OCI-LY7 (cell line): ENCODE data around the gene DEPP1. TPM values are rescaled to one million over a fixed set of nuclear protein-coding genes. Genes with fewer than 3 reads are reported as not detected.
A peak's percentile ranks its signal among the peaks of the same experiment; 100 is the strongest.

Experiments
- BruUV-seq: library from RNA; stranded (reverse); fragments of 400-500 nt; replicated peaks from 2 replicates; lab custom pipeline; 2021; lab: Mats Ljungman, UMichigan
- CTCF ChIA-PET: fragments of 300-600 bp; sonication (Branson Sonifier 250); formaldehyde crosslinking; loops from one replicate; lab custom pipeline; 2022; ENCODE audit warnings: antibody characterized with exemption; ENCODE audit not compliant: unreplicated experiment; lab: Charles Lee
- POLR2A ChIA-PET: fragments of 300-600 bp; sonication (Branson Sonifier 250); formaldehyde crosslinking; loops from one replicate; lab custom pipeline; 2022; ENCODE audit warnings: antibody characterized with exemption; lab: Charles Lee
- DNase-seq: peaks from one replicate; pipeline ENCODE4 v3.0.0-alpha.2; 2015; ENCODE audit warnings: low spot score
- H2AFZ ChIP-seq: fragments of 200-600 bp; sonication (generic), shearing (Covaris generic); 2 replicates; pipeline ENCODE4 v1.6.1; 2014; ENCODE audit warnings: mild to moderate bottlenecking, antibody characterized with exemption, low read length, moderate library complexity
- H3K27ac ChIP-seq: fragments of 200-600 bp; sonication (generic); 2 replicates; pipeline ENCODE4 v1.5.1; 2014; ENCODE audit warnings: mixed run types, low read depth, mild to moderate bottlenecking, moderate library complexity, low read length, inconsistent platforms; ENCODE audit not compliant: poor library complexity, severe bottlenecking
- H3K36me3 ChIP-seq: fragments of 200-600 bp; sonication (generic); 2 replicates; pipeline ENCODE4 v1.6.1; 2014; ENCODE audit warnings: mild to moderate bottlenecking, antibody characterized with exemption, low read length, moderate library complexity, mixed read lengths; ENCODE audit not compliant: insufficient read depth
- H3K4me1 ChIP-seq: fragments of 200-600 bp; sonication (generic); 2 replicates; pipeline ENCODE4 v1.5.1; 2014; ENCODE audit warnings: mild to moderate bottlenecking, low read length; ENCODE audit not compliant: insufficient read depth, poor library complexity, severe bottlenecking
- H3K4me2 ChIP-seq: fragments of 200-600 bp; sonication (generic); 2 replicates; pipeline ENCODE4 v1.6.1; 2014; ENCODE audit warnings: mild to moderate bottlenecking, low read length
- H3K4me3 ChIP-seq: fragments of 200-600 bp; sonication (generic); 2 replicates; pipeline ENCODE4 v1.5.1; 2014; ENCODE audit warnings: mild to moderate bottlenecking, low read depth, low read length; ENCODE audit not compliant: poor library complexity, severe bottlenecking
- H3K79me2 ChIP-seq: fragments of 200-600 bp; sonication (generic); 2 replicates; pipeline ENCODE4 v1.6.1; 2016; ENCODE audit warnings: low read depth, mild to moderate bottlenecking, low read length, moderate library complexity, mixed read lengths; ENCODE audit not compliant: insufficient read depth
- H3K9me2 ChIP-seq: fragments of 200-600 bp; sonication (generic); 2 replicates; pipeline ENCODE4 v1.6.1; 2016; ENCODE audit warnings: mild to moderate bottlenecking, low read length, mixed read lengths; ENCODE audit not compliant: insufficient read depth
- H3K9me3 ChIP-seq: fragments of 200-600 bp; sonication (generic); 2 replicates; pipeline ENCODE4 v1.6.1; 2014; ENCODE audit warnings: mild to moderate bottlenecking, mixed run types, low read length, mixed read lengths
- H4K20me1 ChIP-seq: fragments of 200-600 bp; sonication (generic); 2 replicates; pipeline ENCODE4 v1.6.1; 2014; ENCODE audit warnings: mild to moderate bottlenecking, antibody characterized with exemption, low read length, moderate library complexity, mixed read lengths; ENCODE audit not compliant: insufficient read depth
- EZH2phosphoT487 ChIP-seq: fragments of 200-600 bp; sonication (generic); IDR thresholded peaks from 2 replicates; pipeline ENCODE4 v1.6.1; 2018; ENCODE audit warnings: low read depth, borderline replicate concordance, mild to moderate bottlenecking, mixed run types, antibody characterized with exemption, low read length, moderate library complexity, mixed read lengths
- intact Hi-C: fragments of 100-400 bp; cut with micrococcal nuclease; formaldehyde crosslinking; loops from one replicate; pipeline ENCODE4 v1.10.0; 2022; ENCODE audit not compliant: unreplicated experiment
- total RNA-seq, 2 experiments: library from RNA; depleted of rRNA in 1 of 2; stranded (reverse); fragments of >200 nt in 1 of 2; shearing (Covaris generic) in 1 of 2; gene quantifications; 2 replicates each; pipeline ENCODE4 v1.2.3, GENCODE V29; 2014 to 2022
- TF ChIP-seq, protein P1 (sequence below): fragments of 200-600 bp; sonication (generic); conservative IDR thresholded peaks from 2 replicates; pipeline ENCODE4 v1.5.1; 2014; ENCODE audit warnings: mild to moderate bottlenecking, antibody characterized with exemption, low read length, moderate library complexity, mixed read lengths

The DEPP1 gene
- total RNA-seq, 2 experiments from 2014 or later, result 0.09 TPM; not detected in 1

- DNase-seq, result peak; percentile 92
- peak within 1 kb of the TSS; percentile 92 for H3K4me2 ChIP-seq
- H3K9me3 ChIP-seq, result no peaks in the 10 kb centered on the region
- POLR2A ChIA-PET, result interaction anchor here (2.0 kb wide), 1 partner anchor 10 kb away, joined by 5 read pairs; no protein-coding TSS in a partner anchor
- H3K79me2 ChIP-seq, result no peaks in the 10 kb centered on the region
- intact Hi-C loops, result loop anchor here (2.0 kb wide), 1 partner anchor 41 kb away; the partner anchor contains the start of gene ZNF22
- H3K27ac ChIP-seq, result no peak within 1 kb of the TSS
- CTCF ChIA-PET, result interaction anchor here (0.6 kb wide), 1 partner anchor 27 kb away, joined by 3 read pairs; no protein-coding TSS in a partner anchor
- H3K4me3 ChIP-seq, result peak within 1 kb of the TSS; percentile 82
- no TSS peak for BruUV-seq
- H3K4me1 ChIP-seq, result peaks cover 45% of the 10 kb centered on the region
- no peaks in the 10 kb centered on the region for H3K36me3 ChIP-seq
- H2AFZ ChIP-seq, result peak within 1 kb of the TSS; percentile 78
- H4K20me1 ChIP-seq, result no peaks in the 10 kb centered on the region
- H3K9me2 ChIP-seq, result no peaks in the 10 kb centered on the region
- TF ChIP-seq, protein P1, sequence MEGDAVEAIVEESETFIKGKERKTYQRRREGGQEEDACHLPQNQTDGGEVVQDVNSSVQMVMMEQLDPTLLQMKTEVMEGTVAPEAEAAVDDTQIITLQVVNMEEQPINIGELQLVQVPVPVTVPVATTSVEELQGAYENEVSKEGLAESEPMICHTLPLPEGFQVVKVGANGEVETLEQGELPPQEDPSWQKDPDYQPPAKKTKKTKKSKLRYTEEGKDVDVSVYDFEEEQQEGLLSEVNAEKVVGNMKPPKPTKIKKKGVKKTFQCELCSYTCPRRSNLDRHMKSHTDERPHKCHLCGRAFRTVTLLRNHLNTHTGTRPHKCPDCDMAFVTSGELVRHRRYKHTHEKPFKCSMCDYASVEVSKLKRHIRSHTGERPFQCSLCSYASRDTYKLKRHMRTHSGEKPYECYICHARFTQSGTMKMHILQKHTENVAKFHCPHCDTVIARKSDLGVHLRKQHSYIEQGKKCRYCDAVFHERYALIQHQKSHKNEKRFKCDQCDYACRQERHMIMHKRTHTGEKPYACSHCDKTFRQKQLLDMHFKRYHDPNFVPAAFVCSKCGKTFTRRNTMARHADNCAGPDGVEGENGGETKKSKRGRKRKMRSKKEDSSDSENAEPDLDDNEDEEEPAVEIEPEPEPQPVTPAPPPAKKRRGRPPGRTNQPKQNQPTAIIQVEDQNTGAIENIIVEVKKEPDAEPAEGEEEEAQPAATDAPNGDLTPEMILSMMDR, result no peak
- TF ChIP-seq EZH2phosphoT487, result no peak
Observed at GRCh38 chr10:44959247-44960087, 19.1 kb downstream of the DEPP1 start, which contains the start of gene RASSF4. RASSF4 (plus strand) TSS chr10:44959802; CDS start chr10:44970203, 10,401 bp downstream.

DNA sequence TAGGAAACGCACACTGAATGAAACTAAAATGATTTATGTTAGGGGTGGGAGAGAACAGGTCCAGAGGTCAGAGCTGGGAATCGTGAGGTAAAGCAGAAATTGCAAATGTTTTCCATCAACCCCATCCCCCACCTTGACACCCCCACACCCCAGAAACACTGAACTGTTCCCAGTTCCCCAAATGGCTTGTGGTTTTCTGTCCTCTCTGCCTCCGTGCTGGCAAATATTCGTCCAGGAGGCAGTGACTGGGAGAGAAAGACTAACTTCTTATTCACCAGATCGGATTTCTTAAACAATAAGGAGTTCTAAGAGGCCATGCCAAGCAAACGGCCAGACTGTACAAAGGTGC is 19.7 kb downstream of the DEPP1 start:
- no peak overlapping the region for H3K27ac ChIP-seq
- peak overlapping the region; percentile 78 for H2AFZ ChIP-seq
- H3K4me2 ChIP-seq, result peak overlapping the region; percentile 92
- DNase-seq, result no peak
- intact Hi-C loops, result loop anchor here (2.0 kb wide), 1 partner anchor 42 kb away; the partner anchor contains the start of gene ZNF22
- no peaks in the 10 kb centered on the region for H3K9me2 ChIP-seq
- ChIA-PET CTCF (interaction anchor here (0.6 kb wide), 1 partner anchor 26 kb away, joined by 3 read pairs; no protein-coding TSS in a partner anchor), POLR2A (interaction anchor here (2.0 kb wide), 1 partner anchor 9 kb away, joined by 5 read pairs; no protein-coding TSS in a partner anchor)
- H3K4me1 ChIP-seq, result peaks cover 39% of the 10 kb centered on the region
- H3K79me2 ChIP-seq, result no peaks in the 10 kb centered on the region
- TSS peak; percentile 92 for BruUV-seq
- no peaks in the 10 kb centered on the region for H4K20me1 ChIP-seq
- H3K9me3 ChIP-seq, result no peaks in the 10 kb centered on the region
- TF ChIP-seq, protein P1, result no peak
- no peak for TF ChIP-seq EZH2phosphoT487
- peak overlapping the region; percentile 82 for H3K4me3 ChIP-seq
- H3K36me3 ChIP-seq, result no peaks in the 10 kb centered on the region
